Keratinocyte (primary cell): ENCODE results near the gene SETBP1. TPM values are rescaled to one million over a fixed set of nuclear protein-coding genes. Genes with fewer than 3 reads are reported as not detected.

Source experiments
- DNase-seq: peaks from one replicate; pipeline ENCODE4 v3.0.0-alpha.2; 2011; ENCODE audit warnings: low read depth, missing footprints, low spot score
- FAIRE-seq: peaks from 2 replicates; lab custom pipeline; 2011; peaks lifted over from hg19 to GRCh38; lab: Jason Lieb, UNC
- H2AFZ ChIP-seq: 2 replicates; pipeline ENCODE4 v1.6.0; 2012; ENCODE audit warnings: low read length, control low read depth, inconsistent platforms; ENCODE audit not compliant: control insufficient read depth
- H3K27ac ChIP-seq: 2 replicates; pipeline ENCODE4 v1.5.1; 2011; ENCODE audit warnings: low read length; ENCODE audit not compliant: control insufficient read depth, insufficient read depth
- H3K27me3 ChIP-seq: 3 replicates; pipeline ENCODE4 v1.6.0; 2011; ENCODE audit warnings: low read length; ENCODE audit not compliant: control insufficient read depth, insufficient read depth; ENCODE audit errors: extremely low read depth
- H3K36me3 ChIP-seq, 2 experiments: 2 replicates in 1 of 2; 3 replicates in 1 of 2; pipeline ENCODE4 v1.5.1; 2011; ENCODE audit warnings: low read length in 2 of 2, mild to moderate bottlenecking in 1 of 2; ENCODE audit not compliant: control insufficient read depth in 2 of 2, insufficient read depth in 2 of 2; ENCODE audit errors: extremely low read depth in 1 of 2
- H3K4me1 ChIP-seq: 3 replicates; pipeline ENCODE4 v1.5.1; 2011; ENCODE audit warnings: low read length; ENCODE audit not compliant: control insufficient read depth, insufficient read depth; ENCODE audit errors: extremely low read depth
- H3K4me2 ChIP-seq: 3 replicates; pipeline ENCODE4 v1.6.0; 2011; ENCODE audit warnings: low read depth, low read length; ENCODE audit not compliant: control insufficient read depth, insufficient read depth; ENCODE audit errors: extremely low read depth
- H3K4me3 ChIP-seq, 3 experiments: fragments of 200-600 bp in 1 of 3; sonication (generic) in 1 of 3; 2 replicates in 2 of 3; 3 replicates in 1 of 3; pipeline ENCODE4 v1.5.1; 2011 to 2016; ENCODE audit warnings: low read length in 3 of 3, mild to moderate bottlenecking in 3 of 3, control low read depth in 2 of 3, inconsistent platforms in 1 of 3, low read depth in 1 of 3, mixed read lengths in 1 of 3, mixed run types in 1 of 3, moderate library complexity in 1 of 3; ENCODE audit not compliant: control insufficient read depth in 2 of 3, insufficient read depth in 2 of 3; ENCODE audit errors: extremely low read depth in 1 of 3
- H3K79me2 ChIP-seq: 2 replicates; pipeline ENCODE4 v1.6.0; 2012; ENCODE audit warnings: low read length; ENCODE audit not compliant: control insufficient read depth, insufficient read depth
- H3K9ac ChIP-seq: 3 replicates; pipeline ENCODE4 v1.6.0; 2011; ENCODE audit warnings: low read length; ENCODE audit not compliant: control insufficient read depth, insufficient read depth; ENCODE audit errors: extremely low read depth
- H3K9me1 ChIP-seq: 3 replicates; pipeline ENCODE4 v1.6.0; 2011; ENCODE audit warnings: low read length; ENCODE audit not compliant: control insufficient read depth, insufficient read depth; ENCODE audit errors: extremely low read depth
- H3K9me3 ChIP-seq: 2 replicates; pipeline ENCODE4 v1.5.1; 2012; ENCODE audit warnings: low read depth, low read length; ENCODE audit not compliant: control insufficient read depth
- H4K20me1 ChIP-seq: 3 replicates; pipeline ENCODE4 v1.6.0; 2011; ENCODE audit warnings: low read length; ENCODE audit not compliant: control insufficient read depth, insufficient read depth; ENCODE audit errors: extremely low read depth
- EZH2 ChIP-seq: IDR thresholded peaks from one replicate; pipeline ENCODE4 v1.6.1; 2012; ENCODE audit warnings: inconsistent platforms, mild to moderate bottlenecking, low read length, moderate library complexity
- dilution Hi-C: fragments of 300-500 bp; cut with MboI; formaldehyde crosslinking; loops from one replicate; pipeline ENCODE4 v1.7.0; 2020; ENCODE audit warnings: low sequenced_read_pairs; ENCODE audit not compliant: extremely low pct_ligation_motif_present
- polyA plus RNA-seq, 5 experiments: library from polyadenylated mRNA; depleted of rRNA in 3 of 5; stranded (reverse) in 3 of 5; stranded (forward) in 1 of 5; unstranded in 1 of 5; fragments of >200 nt; gene quantifications; 1 replicate in 1 of 5; 2 replicates in 3 of 5; 3 replicates in 1 of 5; pipeline versions ENCODE4 v1.2.1 to v1.2.3, GENCODE V29; 2011 to 2012; ENCODE audit warnings: missing spikeins in 2 of 5, low read depth in 1 of 5, low replicate concordance in 1 of 5
- TF ChIP-seq, protein P1 (sequence below), 3 experiments: IDR thresholded peaks in 1 of 3; conservative IDR thresholded peaks in 1 of 3; optimal IDR thresholded peaks in 1 of 3; 2 replicates in 2 of 3; 3 replicates in 1 of 3; pipeline versions ENCODE3 to v1.5.1; 2011; ENCODE audit warnings: low read length in 3 of 3, mild to moderate bottlenecking in 3 of 3, moderate library complexity in 2 of 3, control low read depth in 1 of 3, inconsistent platforms in 1 of 3; ENCODE audit not compliant: insufficient read depth in 2 of 3; ENCODE audit errors: extremely low read depth in 1 of 3

The SETBP1 gene
- polyA plus RNA-seq, 1 donor (not counting 4 experiments of a cell fraction or from before 2014, with no cell fraction given): 3.3 TPM

DNA sequence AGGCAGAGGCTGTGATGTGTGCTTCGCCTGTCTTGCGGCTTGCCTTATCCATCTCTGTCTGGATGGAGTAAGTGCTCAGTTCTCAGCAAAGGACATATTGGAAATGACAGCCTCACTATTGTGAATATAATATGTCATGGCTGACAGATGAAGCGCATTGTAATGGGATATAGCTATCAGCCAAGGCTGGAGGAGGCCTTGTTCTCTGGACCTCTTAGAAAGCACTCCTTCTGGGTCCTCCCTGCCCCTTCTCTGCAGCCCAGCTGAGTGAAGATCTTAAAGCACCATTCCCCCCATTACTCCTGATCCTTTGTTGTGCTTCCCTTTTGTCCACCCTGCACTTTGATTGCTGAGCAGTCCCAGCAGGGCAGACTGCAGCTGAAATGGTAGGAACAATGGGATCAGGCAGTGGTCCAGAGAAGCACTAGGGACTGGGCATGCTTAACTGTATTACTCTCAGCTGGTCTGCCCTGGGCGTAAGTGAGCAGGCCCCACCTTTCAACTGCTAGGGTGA is 265.3 kb downstream of the SETBP1 start:
- Histone ChIP-seq H3K27me3 (no peaks in the 10 kb centered on the region), H3K9me1 (no peaks in the 10 kb centered on the region), H4K20me1 (no peaks in the 10 kb centered on the region), H3K4me2 (no peak overlapping the region), H3K36me3 (peaks cover 0 to 6% of the 10 kb centered on the region in 2 experiments), H3K27ac (no peak overlapping the region), H3K9me3 (no peaks in the 10 kb centered on the region), H3K9ac (no peak overlapping the region), H3K4me1 (no peaks in the 10 kb centered on the region), H3K4me3 (no peak overlapping the region), H3K79me2 (no peaks in the 10 kb centered on the region), H2AFZ (no peak overlapping the region)
- DNase-seq (no peak), FAIRE-seq (no peak)
- dilution Hi-C loops: no loop called here
- TF ChIP-seq EZH2: no peak
- TF ChIP-seq, protein P1, sequence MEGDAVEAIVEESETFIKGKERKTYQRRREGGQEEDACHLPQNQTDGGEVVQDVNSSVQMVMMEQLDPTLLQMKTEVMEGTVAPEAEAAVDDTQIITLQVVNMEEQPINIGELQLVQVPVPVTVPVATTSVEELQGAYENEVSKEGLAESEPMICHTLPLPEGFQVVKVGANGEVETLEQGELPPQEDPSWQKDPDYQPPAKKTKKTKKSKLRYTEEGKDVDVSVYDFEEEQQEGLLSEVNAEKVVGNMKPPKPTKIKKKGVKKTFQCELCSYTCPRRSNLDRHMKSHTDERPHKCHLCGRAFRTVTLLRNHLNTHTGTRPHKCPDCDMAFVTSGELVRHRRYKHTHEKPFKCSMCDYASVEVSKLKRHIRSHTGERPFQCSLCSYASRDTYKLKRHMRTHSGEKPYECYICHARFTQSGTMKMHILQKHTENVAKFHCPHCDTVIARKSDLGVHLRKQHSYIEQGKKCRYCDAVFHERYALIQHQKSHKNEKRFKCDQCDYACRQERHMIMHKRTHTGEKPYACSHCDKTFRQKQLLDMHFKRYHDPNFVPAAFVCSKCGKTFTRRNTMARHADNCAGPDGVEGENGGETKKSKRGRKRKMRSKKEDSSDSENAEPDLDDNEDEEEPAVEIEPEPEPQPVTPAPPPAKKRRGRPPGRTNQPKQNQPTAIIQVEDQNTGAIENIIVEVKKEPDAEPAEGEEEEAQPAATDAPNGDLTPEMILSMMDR (optimal IDR thresholded peaks at IDR 0.05 in 1 of 3, IDR thresholded peaks at IDR 0.05 in 1 of 3, conservative IDR thresholded peaks at IDR 0.05 in 1 of 3; ENCODE audit: extremely low read depth in 1 of 3, insufficient read depth in 2 of 3, low read length in 3 of 3): no peak

DNA sequence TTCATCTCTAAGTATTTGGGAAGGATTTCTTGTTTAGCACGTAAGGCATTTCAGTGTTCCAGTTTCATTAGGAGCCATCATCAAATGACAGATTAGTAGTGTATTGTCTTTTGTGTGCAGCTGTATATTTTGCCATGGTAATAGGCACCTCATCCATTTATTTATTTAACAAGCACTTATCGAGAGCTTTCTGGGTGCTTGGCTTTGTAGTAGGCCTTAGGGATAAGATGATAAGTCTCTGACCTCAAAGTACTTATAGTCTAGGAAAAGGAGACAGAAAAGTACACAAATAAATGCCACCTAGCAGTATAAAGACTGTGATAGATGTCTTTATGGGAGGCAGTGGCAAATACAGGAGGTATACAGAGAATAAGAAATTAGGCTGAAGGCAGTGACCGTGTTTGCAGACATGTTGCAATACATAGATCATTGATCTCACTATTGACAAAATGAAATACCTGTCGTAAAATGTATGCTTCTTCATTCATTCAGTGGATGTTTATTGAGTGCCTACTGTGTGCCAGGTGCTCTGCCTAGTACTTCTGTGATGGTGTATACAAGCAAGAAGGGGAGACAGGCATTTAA is 265.9 kb downstream of the SETBP1 start:
- Histone ChIP-seq H3K4me1 (no peaks in the 10 kb centered on the region), H2AFZ (no peak overlapping the region), H3K9me3 (no peaks in the 10 kb centered on the region), H3K79me2 (no peaks in the 10 kb centered on the region), H3K27ac (no peak overlapping the region), H3K9me1 (no peaks in the 10 kb centered on the region), H3K36me3 (peaks cover 0 to 6% of the 10 kb centered on the region in 2 experiments), H3K27me3 (no peaks in the 10 kb centered on the region), H3K4me3 (no peak overlapping the region), H3K4me2 (no peak overlapping the region), H4K20me1 (no peaks in the 10 kb centered on the region), H3K9ac (no peak overlapping the region)
- FAIRE-seq (no peak), DNase-seq (no peak)
- no peak for TF ChIP-seq EZH2
- TF ChIP-seq, protein P1 (optimal IDR thresholded peaks at IDR 0.05 in 1 of 3, IDR thresholded peaks at IDR 0.05 in 1 of 3, conservative IDR thresholded peaks at IDR 0.05 in 1 of 3; ENCODE audit: extremely low read depth in 1 of 3, insufficient read depth in 2 of 3, low read length in 3 of 3): no peak
- dilution Hi-C loops: no loop called here
